Hepatocyte (in vitro differentiated cells): ENCODE results near the gene AAK1. TPM values are rescaled to one million over a fixed set of nuclear protein-coding genes. Genes with fewer than 3 reads are reported as not detected.

Experiments
- DNase-seq: peaks from one replicate; pipeline ENCODE4 v3.0.0-alpha.2; 2016; ENCODE audit warnings: low spot score
- H2AFZ ChIP-seq: fragments of 200-600 bp; sonication (generic); 2 replicates; pipeline ENCODE4 v1.6.0; 2016; ENCODE audit warnings: antibody characterized with exemption, mild to moderate bottlenecking
- H3K27ac ChIP-seq: fragments of 200-600 bp; sonication (generic); 2 replicates; pipeline ENCODE4 v1.5.1; 2016; ENCODE audit warnings: mild to moderate bottlenecking
- H3K27me3 ChIP-seq: fragments of 200-600 bp; sonication (generic); 2 replicates; pipeline ENCODE4 v1.6.1; 2016
- H3K36me3 ChIP-seq: fragments of 200-600 bp; sonication (generic); replicated peaks from 2 replicates; pipeline ENCODE4 v1.5.1; 2016; ENCODE audit warnings: low read depth; ENCODE audit not compliant: insufficient read depth
- H3K4me1 ChIP-seq: fragments of 200-600 bp; sonication (generic); 2 replicates; pipeline ENCODE4 v1.5.1; 2016; ENCODE audit warnings: mild to moderate bottlenecking, moderate library complexity; ENCODE audit not compliant: insufficient read depth
- H3K4me2 ChIP-seq: fragments of 200-600 bp; sonication (generic); 2 replicates; pipeline ENCODE4 v1.6.0; 2016
- H3K4me3 ChIP-seq: fragments of 200-600 bp; sonication (generic); 2 replicates; pipeline ENCODE4 v1.5.1; 2016; ENCODE audit warnings: mild to moderate bottlenecking
- H3K79me2 ChIP-seq: fragments of 200-600 bp; sonication (generic); 2 replicates; pipeline ENCODE4 v1.6.0; 2017; ENCODE audit warnings: mild to moderate bottlenecking
- H3K9me2 ChIP-seq: fragments of 200-600 bp; sonication (generic); replicated peaks from 2 replicates; pipeline ENCODE4 v1.6.0; 2017; ENCODE audit warnings: mild to moderate bottlenecking; ENCODE audit not compliant: insufficient read depth
- H3K9me3 ChIP-seq: fragments of 200-600 bp; sonication (generic); 2 replicates; pipeline ENCODE4 v1.5.1; 2016; ENCODE audit warnings: low read depth, mild to moderate bottlenecking
- H4K20me1 ChIP-seq: fragments of 200-600 bp; sonication (generic); 2 replicates; pipeline ENCODE4 v1.6.0; 2016; ENCODE audit warnings: mild to moderate bottlenecking; ENCODE audit not compliant: insufficient read depth, poor library complexity, severe bottlenecking
- EZH2 ChIP-seq: fragments of 200-600 bp; sonication (generic); IDR thresholded peaks from 2 replicates; pipeline ENCODE4 v1.6.1; 2016; ENCODE audit warnings: antibody characterized with exemption, mild to moderate bottlenecking, borderline replicate concordance
- EZH2phosphoT487 ChIP-seq: fragments of 200-600 bp; sonication (generic); IDR thresholded peaks from one replicate; pipeline ENCODE4 v1.6.1; 2018; ENCODE audit warnings: antibody characterized with exemption, mild to moderate bottlenecking, low read depth, moderate library complexity; ENCODE audit not compliant: unreplicated experiment, severe bottlenecking
- WGBS: methylation state at CpG from one replicate; pipeline ENCODE4 v1.1.6; 2016; ENCODE audit warnings: low lambda C conversion rate; ENCODE audit errors: missing lambda C conversion rate; 5-methylcytosine and 5-hydroxymethylcytosine counted together
- polyA plus RNA-seq: library from polyadenylated mRNA; unstranded; fragments of >200 nt; fragmentation: Nextera tagmentation; extraction: Ambion mirVana; gene quantifications from 2 replicates; pipeline ENCODE4 v1.2.1, GENCODE V29; 2016
- total RNA-seq: library from RNA; depleted of rRNA; stranded (reverse); fragments of >200 nt; gene quantifications from 2 replicates; pipeline ENCODE4 v1.2.3, GENCODE V29; 2014
- TF ChIP-seq, protein P1 (sequence below): fragments of 200-600 bp; sonication (generic); IDR thresholded peaks from 2 replicates; pipeline ENCODE4 v1.5.1; 2016; ENCODE audit warnings: antibody characterized with exemption, mild to moderate bottlenecking; ENCODE audit not compliant: poor library complexity

The AAK1 gene
- total and polyA plus RNA-seq, 2 experiments from 2014 or later, result 30.1 to 30.8 TPM

GRCh38 chr2:69559442-69560146, 83.9 kb downstream of the AAK1 start:
- Histone ChIP-seq H3K27me3 (no peaks in the 10 kb centered on the region), H3K9me3 (no peaks in the 10 kb centered on the region), H3K27ac (peak overlapping the region; percentile 4), H4K20me1 (no peaks in the 10 kb centered on the region), H3K4me3 (no peak overlapping the region), H3K79me2 (peaks cover 51% of the 10 kb centered on the region), H2AFZ (no peak overlapping the region), H3K36me3 (no peaks in the 10 kb centered on the region), H3K4me2 (no peak overlapping the region), H3K4me1 (no peaks in the 10 kb centered on the region), H3K9me2 (no peaks in the 10 kb centered on the region)
- TF ChIP-seq, protein P1, sequence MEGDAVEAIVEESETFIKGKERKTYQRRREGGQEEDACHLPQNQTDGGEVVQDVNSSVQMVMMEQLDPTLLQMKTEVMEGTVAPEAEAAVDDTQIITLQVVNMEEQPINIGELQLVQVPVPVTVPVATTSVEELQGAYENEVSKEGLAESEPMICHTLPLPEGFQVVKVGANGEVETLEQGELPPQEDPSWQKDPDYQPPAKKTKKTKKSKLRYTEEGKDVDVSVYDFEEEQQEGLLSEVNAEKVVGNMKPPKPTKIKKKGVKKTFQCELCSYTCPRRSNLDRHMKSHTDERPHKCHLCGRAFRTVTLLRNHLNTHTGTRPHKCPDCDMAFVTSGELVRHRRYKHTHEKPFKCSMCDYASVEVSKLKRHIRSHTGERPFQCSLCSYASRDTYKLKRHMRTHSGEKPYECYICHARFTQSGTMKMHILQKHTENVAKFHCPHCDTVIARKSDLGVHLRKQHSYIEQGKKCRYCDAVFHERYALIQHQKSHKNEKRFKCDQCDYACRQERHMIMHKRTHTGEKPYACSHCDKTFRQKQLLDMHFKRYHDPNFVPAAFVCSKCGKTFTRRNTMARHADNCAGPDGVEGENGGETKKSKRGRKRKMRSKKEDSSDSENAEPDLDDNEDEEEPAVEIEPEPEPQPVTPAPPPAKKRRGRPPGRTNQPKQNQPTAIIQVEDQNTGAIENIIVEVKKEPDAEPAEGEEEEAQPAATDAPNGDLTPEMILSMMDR, result peak; percentile 64
- no peak for TF ChIP-seq EZH2phosphoT487
- no peak for TF ChIP-seq EZH2
- DNase-seq, result peak; percentile 72
- 68% methylated on average over 3 of the region's 3 CpGs for WGBS

GRCh38 chr2:69556008-69556407, 87.5 kb downstream of the AAK1 start:
- H3K27me3 ChIP-seq, result no peaks in the 10 kb centered on the region
- no peak overlapping the region for H2AFZ ChIP-seq
- no peak overlapping the region for H3K27ac ChIP-seq
- no peak for TF ChIP-seq EZH2
- TF ChIP-seq EZH2phosphoT487, result no peak
- WGBS, result 97% methylated on average over 4 of the region's 4 CpGs
- H3K4me3 ChIP-seq, result no peak overlapping the region
- no peak overlapping the region for H3K4me2 ChIP-seq
- H3K4me1 ChIP-seq, result no peaks in the 10 kb centered on the region
- H4K20me1 ChIP-seq, result no peaks in the 10 kb centered on the region
- H3K9me2 ChIP-seq, result no peaks in the 10 kb centered on the region
- H3K79me2 ChIP-seq, result peaks cover 36% of the 10 kb centered on the region
- DNase-seq, result no peak
- H3K36me3 ChIP-seq, result no peaks in the 10 kb centered on the region
- H3K9me3 ChIP-seq, result no peaks in the 10 kb centered on the region

GRCh38 chr2:69554981-69555380, 88.6 kb downstream of the AAK1 start:
- no peaks in the 10 kb centered on the region for H4K20me1 ChIP-seq
- DNase-seq, result no peak
- TF ChIP-seq, protein P1, result no peak

DNA sequence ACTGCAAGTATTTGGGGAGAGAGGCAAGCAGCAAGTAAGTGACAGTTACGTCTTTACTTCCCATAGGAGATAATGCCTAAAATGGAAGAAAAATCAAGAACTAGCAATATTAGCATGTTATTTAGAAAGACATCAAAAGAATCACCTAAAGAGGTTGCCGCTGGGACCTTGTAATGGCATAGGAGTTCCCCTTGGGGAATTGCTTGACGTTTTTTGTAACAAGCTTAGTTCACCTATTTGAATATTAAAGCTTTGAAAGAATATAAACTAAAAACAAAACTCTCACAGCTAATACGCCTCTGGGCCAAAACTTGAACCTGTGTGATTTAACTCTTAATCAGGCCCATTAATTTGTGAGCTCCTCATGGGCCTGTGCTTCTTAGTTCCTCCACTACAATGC, 89.0 kb downstream of the AAK1 start:
- Histone ChIP-seq H2AFZ (no peak overlapping the region), H3K36me3 (no peaks in the 10 kb centered on the region), H3K79me2 (peaks cover 39% of the 10 kb centered on the region), H3K9me3 (no peaks in the 10 kb centered on the region), H3K27me3 (no peaks in the 10 kb centered on the region), H3K9me2 (no peaks in the 10 kb centered on the region), H4K20me1 (no peaks in the 10 kb centered on the region), H3K27ac (no peak overlapping the region), H3K4me2 (no peak overlapping the region), H3K4me1 (peaks cover 2% of the 10 kb centered on the region), H3K4me3 (no peak overlapping the region)
- TF ChIP-seq EZH2phosphoT487, result no peak
- TF ChIP-seq, protein P1, result no peak
- TF ChIP-seq EZH2, result no peak
- DNase-seq, result no peak
- 95% methylated on average over 4 of the region's 4 CpGs for WGBS

More at GRCh38 chr2:69554981-69555380, 88.6 kb downstream of the AAK1 start:
- Histone ChIP-seq H3K27ac (no peak overlapping the region), H3K4me1 (no peaks in the 10 kb centered on the region), H3K36me3 (no peaks in the 10 kb centered on the region), H3K4me3 (no peak overlapping the region), H2AFZ (no peak overlapping the region), H3K27me3 (no peaks in the 10 kb centered on the region), H3K79me2 (peaks cover 39% of the 10 kb centered on the region), H3K4me2 (no peak overlapping the region), H3K9me2 (no peaks in the 10 kb centered on the region), H3K9me3 (no peaks in the 10 kb centered on the region)
- 90% methylated on average over 3 of the region's 3 CpGs for WGBS
